LHCN-M2 (cell line): Measurements from ENCODE around the gene PIF1. TPM values are rescaled to one million over a fixed set of nuclear protein-coding genes. Genes with fewer than 3 reads are reported as not detected.
"Not testable (repeated sequence)": the region's sequence is repeated elsewhere in the genome, so short reads cannot be mapped to it uniquely, and the experiment has no call there.

Experiments used
- DNase-seq: peaks from one replicate; pipeline ENCODE4 v3.0.0-alpha.2; 2012; ENCODE audit warnings: low read depth
- total RNA-seq: library from RNA; depleted of rRNA; stranded (reverse); fragments of >200 nt; gene quantifications from 2 replicates; pipeline ENCODE4 v1.2.3, GENCODE V29; 2014

PIF1 gene
- total RNA-seq, 1 experiment from 2014 or later: 43.9 TPM

DNA sequence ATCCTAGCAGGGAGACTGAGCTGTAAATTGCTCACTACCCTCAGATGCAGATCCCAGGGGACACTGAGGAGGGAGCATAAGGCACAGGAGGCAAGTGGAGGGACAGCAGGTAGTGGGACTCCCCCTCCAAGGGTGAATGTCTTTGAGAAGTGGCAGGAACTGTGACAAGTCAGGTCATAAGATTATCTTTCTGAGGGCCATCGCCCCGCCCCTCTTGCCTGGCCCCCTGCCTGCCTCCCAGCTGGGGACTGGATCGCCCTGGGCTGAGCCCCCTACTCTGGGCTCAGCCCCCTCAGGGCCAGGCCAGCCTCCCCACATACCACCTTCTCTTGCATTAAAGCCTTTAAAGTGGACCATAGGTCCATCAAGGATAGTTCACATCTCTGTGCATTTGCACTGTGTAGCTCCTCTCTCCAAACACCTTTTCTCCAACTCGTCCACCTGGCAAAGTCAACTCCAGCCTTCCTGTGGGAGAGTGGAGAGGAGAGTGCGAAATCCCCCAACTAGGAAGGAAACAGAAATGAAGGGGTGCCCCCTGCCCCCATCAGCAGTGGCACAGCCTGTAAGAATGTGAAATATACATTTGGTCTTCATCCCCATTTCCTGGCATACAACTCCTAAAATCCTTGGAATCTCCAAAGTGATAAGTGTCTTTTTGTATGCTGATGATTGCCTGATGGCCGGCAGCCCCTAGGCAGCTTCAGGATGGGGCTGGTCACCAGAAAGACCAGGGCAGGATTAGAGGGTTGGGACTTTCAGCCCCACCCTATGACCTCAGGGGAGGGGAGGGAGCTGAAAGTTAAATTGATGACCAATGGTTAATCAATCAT, 14.7 kb downstream of the PIF1 start:
- no peak for DNase-seq

GRCh38 chr15:64809649-64810496, 15.6 kb downstream of the PIF1 start:
- DNase-seq: peak; percentile 57

DNA sequence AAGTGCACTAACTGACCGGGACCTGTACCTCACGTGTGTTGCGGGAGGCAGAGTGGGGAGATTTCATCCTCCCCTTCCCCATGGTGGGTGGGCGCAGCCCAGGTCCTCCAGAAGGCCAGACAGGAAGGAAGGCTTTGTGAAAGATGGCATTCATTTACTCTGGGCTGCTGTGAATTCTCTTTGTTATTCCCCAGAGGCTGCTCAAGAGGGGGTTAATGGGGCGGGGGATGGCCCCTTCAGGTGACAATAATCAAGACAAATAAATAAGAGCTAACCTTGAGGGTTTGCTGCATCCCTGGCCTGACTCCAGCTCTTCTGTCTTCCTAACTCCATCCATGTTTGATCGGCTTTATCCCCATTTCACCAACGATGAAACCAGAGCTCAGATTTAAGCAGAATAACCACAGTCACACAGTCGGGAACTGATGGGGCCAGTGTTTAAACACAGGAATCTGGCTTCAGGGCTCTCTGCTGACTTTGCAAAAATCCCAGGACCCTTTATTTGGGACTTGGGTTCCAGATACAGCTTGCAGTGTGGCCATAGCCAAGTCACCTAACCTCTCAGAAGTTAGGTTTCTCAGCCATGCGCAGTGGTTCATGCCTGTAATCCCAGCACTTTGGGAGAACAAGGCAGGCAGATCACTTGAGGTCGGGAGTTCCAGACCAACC, 16.5 kb downstream of the PIF1 start:
- no peak for DNase-seq

GRCh38 chr15:64807751-64808222, 17.7 kb downstream of the PIF1 start:
- DNase-seq: no peak

- no peak for DNase-seq
Measured at GRCh38 chr15:64807051-64807749, 18.2 kb downstream of the PIF1 start.

GRCh38 chr15:64806509-64806908, 18.9 kb downstream of the PIF1 start:
- no peak for DNase-seq

- DNase-seq: no peak
Measured at GRCh38 chr15:64804619-64805018, 20.8 kb downstream of the PIF1 start.

GRCh38 chr15:64803526-64803925, 21.9 kb downstream of the PIF1 start:
- no peak for DNase-seq

DNA sequence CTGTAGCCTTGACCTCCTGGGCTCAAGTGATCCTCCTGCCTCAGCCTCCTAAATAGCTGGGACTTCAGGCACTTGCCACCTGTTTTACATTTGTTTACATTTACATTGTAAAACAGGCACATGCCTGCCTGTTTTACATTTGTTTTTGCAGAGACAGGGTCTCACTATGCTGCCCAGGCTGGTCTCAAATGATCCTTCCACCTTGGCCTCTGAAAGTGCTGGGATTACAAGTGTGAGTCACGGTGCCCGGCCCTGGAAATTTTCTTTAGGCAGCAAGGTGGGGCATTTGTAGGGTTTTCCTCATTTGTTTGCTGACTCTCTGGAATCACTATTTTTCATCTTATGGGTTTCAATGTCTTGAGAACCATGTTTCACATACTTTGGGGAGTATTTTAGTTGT, 25.0 kb downstream of the PIF1 start:
- DNase-seq: no peak

- not testable (repeated sequence) for DNase-seq
Measured at GRCh38 chr15:64798905-64799304, 26.5 kb downstream of the PIF1 start.

- DNase-seq: not testable (repeated sequence)
Measured at GRCh38 chr15:64795921-64796320, 29.5 kb downstream of the PIF1 start.

DNA sequence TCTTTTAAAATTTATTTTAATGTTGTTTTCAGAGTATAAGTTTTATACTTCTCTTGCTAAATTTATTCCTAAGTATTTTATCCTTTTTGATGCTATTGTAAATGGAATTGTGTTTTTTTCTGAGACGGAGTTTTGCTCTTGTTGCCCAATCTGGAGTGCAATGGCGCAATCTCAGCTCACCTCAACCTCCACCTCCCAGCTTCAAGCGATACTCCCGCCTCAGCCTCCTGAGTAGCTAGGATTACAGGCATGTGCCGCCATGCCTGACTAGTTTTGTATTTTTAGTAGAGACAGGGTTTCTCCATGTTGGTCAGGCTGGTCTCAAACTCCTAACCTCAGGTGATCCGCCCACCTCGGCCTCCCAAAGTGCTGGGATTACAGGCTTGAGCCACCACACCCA, 30.1 kb downstream of the PIF1 start:
- not testable (repeated sequence) for DNase-seq

DNA sequence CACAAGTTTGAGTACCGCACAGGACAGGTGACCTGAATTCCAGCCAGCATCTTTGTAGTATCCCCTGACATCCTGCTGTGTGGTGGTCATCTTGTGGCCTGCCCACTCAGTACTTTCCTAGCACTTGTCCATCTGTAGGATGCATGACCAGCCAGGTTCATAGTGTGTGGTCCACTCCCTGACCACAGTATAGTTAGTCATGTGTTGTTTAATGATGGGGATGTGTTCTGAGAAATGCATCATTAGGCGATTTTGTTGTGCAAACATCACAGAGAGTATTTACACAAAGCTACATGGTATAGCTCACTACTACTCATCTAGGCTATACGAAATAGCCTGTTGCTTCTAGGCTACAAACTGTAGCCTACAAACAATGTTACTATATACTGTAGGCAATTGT, 33.2 kb downstream of the PIF1 start:
- DNase-seq: peak; percentile 19

DNA sequence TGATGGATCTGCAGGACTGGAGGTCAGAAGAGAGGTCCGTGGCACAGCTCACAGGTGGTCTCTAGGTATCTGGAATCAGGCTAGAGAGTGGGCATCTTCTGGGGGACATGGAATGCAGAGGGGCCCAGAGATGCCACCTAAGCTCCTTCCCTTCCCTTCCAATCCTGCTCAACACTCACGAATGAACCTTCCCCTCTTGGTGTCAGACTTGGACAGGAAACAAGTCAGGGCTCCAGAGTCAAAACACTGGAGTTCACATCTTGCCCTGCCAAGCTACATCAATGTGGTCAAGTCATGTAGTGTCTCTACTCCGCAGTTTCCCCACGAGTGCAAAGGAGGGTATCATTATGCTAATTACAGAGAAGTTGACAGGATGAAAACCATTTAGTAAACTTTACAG, 34.0 kb downstream of the PIF1 start:
- no peak for DNase-seq

DNA sequence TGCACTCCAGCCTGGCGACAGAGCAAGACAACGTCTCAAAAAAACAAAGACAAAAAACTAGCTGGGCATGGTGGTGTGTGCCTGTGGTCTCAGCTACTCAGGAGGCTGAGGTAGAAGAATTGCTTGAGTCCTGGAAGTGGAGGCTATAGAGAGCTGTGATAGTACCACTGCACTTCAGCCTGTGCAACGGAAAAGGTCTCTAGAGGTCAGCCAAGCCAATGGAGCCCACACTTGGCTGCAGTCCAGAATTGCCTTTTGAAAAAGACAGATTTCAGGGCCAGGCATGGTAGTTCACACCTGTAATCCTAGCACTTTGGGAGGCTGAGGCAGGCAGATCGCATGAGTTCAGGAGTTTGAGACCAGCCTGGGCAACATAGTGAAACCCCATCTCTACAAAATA, 41.7 kb downstream of the PIF1 start:
- DNase-seq: no peak

- no peak for DNase-seq
Measured at GRCh38 chr15:64782751-64783150, 42.7 kb downstream of the PIF1 start.

- no peak for DNase-seq
Measured at GRCh38 chr15:64781299-64781698, 44.1 kb downstream of the PIF1 start.

- DNase-seq: no peak
Measured at GRCh38 chr15:64780600-64781156, 44.8 kb downstream of the PIF1 start.

- no peak for DNase-seq
Measured at GRCh38 chr15:64779630-64780029, 45.8 kb downstream of the PIF1 start.

DNA sequence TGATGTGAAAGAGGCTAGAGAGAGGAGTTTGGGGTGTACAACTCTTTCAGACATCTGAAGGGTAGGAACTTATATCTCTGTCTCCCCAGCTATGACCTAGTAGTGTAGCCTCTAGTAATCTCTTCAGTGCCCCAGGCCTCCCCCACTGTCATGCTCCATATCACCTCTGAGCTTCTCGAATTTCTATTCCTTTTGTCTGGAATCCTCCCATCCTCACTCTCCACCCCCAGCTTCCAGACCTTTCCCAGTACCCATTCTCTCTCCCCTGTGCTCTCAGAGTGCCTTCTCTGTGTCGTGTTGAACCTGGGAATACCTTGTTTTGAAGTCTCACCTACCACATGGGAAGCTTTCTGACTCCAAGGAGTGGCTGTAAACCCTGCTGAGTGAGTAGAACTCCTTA, 46.4 kb downstream of the PIF1 start:
- DNase-seq: no peak

DNA sequence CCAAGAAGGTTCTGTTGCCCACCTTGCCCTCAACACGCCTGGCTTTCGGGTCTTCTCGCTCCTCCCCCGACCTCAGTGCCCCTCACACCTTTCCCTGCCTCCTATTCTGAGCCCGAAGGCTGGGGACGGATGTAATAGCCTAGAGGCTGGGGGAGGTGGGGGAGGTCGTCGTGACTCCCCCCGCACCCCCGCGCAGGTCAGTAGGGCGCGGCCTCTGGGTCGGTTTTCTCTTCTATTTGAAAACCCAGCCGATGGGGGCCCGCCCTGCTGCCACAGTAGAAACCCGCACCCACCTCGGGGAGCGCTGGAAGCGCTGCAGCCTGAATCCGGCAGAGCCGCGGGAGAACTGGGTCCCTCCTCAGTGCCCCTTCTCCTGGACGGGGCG, 49.1 kb downstream of the PIF1 start:
- DNase-seq: no peak
